ENCODE data around the gene CHMP1A.
A peak's percentile ranks its signal among the peaks of the same experiment; 100 is the strongest.
"Not testable (repeated sequence)": the region's sequence is repeated elsewhere in the genome, so short reads cannot be mapped to it uniquely, and the experiment has no call there.

The CHMP1A gene

DNA sequence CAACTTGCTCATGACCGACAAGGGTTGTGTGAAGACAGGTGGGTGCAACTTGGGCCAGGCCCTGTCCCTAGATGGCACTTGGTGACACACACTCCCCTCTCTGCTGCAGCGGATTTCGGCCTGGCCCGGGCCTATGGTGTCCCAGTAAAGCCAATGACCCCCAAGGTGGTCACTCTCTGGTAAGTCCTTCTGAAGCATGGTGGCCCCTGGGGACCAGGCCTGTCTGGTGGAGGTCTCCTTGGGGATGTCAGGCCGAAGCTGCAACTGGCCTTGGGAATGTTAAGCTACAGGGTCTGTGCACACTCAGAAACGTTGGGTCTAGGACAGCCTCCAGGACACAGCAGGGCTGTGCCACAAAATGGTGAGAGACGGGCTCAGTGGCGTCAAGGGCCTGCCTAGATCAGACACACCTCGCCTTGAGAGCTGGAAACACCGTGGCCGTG, 35.8 kb upstream of the CHMP1A start:
- no peak for DNase-seq (ENCODE audit: low read depth in 4 of 4, low spot score in 1 of 4)

DNA sequence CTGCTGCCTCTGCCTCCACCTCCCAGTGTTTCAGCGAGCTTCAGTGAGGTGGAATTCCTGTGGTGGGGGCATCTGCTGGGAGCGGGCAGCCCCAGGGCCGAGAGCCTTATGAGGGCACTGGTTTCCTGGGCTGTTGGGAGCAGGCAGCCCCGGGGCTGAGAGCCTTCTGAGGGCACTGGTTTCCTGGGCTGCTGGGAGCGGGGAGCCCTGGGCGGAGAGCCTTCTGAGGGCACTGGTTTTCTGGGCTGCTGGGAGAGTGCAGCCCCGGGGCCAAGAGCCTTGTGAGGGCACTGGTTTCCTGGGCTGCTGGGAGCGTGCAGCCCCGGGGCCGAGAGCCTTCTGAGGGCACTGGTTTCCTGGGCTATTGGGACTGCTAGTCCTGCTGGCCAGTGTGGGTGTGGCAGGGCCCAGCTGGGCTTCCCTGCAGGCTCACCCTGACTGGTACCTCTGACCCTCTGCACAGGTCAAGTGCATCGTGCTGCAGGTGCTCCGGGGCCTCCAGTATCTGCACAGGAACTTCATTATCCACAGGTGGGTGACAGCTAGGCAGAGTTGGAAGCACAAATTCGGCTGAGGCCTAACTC, 34.6 kb upstream of the CHMP1A start:
- DNase-seq (ENCODE audit: low read depth in 4 of 4, low spot score in 1 of 4) = no peak

DNA sequence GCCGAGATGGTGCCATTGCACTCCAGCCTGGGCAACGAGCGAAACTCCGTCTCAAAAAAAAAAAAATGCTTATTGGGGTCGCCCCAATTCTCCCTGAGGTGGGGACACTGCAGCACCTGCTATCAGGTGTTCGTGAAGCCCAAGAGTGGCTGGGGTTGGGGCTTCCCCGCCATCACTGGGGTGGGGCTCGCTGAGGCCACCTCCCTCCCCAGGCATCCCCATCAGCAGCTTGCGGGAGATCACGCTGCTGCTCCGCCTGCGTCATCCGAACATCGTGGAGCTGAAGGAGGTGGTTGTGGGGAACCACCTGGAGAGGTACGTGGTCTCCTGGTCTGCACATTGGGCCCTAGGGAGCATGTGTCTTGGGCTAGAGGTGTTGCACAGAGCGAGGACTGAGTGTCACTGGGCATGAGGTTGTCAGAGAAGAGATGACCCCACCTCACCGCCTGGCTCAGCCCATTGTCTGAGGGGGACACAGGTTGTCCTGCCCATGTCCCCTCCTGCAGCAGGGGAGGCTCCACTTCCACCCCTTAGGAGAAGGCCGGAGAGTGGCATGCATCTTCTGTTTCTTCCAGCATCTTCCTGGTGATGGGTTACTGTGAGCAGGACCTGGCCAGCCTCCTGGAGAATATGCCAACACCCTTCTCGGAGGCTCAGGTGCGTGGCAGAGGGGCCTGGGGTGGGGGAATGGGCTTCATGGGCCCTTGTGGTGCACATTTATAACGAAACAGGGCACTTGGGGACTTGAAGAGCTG, 33.9 kb upstream of the CHMP1A start:
- no peak for DNase-seq (ENCODE audit: low read depth in 4 of 4, low spot score in 1 of 4)

DNA sequence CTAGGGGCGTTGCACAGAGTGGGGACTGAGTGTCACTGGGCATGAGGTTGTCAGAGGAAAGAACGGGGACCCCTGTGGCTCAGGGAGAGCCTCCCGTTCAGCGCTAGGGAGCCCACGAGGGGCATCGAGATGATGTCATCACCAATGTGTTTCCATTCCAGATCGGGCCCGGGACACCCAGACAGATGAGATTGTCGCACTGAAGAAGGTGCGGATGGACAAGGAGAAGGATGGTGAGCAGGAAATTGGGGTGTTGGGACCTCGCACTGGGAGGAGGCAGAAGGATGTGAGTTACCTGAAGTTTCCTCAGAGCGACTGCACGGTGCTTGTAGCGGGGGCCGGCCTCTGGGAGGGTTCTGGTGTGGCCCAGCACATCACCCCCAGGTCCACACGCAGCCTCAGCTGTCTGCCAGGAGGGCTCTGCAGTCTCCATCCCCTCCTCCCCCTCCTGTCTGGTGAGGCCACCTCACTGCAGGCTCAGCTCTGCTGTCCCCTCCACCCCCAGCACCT, 32.9 kb upstream of the CHMP1A start:
- DNase-seq (ENCODE audit: low read depth in 4 of 4, low spot score in 1 of 4) = no peak

DNA sequence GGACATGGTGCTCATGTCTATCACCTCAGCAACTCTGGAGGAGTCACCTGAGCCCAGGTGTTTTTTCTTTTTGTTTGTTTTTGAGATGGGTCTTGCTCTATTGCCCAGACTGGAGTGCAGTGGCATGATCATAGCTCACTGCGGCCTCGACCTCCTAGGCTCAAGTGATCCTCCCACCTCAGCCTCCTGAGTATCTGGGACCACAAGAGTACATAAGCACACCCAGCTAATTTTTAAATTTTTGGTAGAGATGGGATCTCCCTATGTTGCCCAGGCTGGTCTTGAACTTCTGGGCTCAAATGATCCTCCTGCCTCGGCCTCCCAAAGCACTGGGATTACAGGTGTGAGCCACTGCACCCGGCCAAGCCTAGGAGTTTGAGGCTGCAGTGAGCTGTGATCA, 32.1 kb upstream of the CHMP1A start:
- DNase-seq (ENCODE audit: low read depth in 4 of 4, low spot score in 1 of 4) = not testable (repeated sequence)

DNA sequence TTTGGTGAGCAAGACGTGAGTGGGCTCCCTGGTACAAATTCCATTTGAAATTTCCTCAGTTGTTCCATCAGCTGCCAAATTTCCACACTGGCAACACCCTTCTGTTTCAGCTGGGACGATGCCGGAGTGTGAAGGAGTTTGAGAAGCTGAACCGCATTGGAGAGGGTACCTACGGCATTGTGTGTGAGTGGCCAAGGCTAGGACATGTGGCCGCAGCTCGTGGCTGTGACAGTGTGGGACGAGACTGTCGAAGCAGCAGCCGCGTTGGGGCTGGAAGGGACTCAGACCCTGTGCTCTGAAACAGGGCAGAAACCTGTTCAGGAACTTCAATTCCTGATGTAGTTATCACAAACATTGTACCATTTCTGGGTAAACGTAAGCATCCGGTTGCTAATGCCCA, 31.6 kb upstream of the CHMP1A start:
- DNase-seq (ENCODE audit: low read depth in 4 of 4, low spot score in 1 of 4) = no peak

DNA sequence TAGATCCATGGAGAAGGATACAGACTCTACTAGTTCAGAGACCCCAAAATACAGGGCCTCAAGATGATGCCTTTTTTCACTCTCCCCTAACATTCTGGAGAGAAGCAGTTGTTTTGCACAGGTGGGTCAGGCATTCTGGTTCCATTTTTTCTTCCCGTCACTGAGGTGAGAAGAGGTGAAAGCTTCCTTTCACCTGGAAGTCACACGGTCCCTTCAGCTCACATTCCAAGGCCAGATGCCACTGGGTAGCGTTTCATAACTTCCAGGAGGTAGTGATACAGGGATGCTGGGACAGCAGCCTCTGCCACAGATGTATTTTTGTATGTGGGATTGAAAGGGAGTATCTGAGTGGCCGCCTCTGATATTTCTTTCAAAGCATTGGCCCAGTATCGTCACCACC, 30.9 kb upstream of the CHMP1A start:
- no peak for DNase-seq (ENCODE audit: low read depth in 4 of 4, low spot score in 1 of 4)

DNA sequence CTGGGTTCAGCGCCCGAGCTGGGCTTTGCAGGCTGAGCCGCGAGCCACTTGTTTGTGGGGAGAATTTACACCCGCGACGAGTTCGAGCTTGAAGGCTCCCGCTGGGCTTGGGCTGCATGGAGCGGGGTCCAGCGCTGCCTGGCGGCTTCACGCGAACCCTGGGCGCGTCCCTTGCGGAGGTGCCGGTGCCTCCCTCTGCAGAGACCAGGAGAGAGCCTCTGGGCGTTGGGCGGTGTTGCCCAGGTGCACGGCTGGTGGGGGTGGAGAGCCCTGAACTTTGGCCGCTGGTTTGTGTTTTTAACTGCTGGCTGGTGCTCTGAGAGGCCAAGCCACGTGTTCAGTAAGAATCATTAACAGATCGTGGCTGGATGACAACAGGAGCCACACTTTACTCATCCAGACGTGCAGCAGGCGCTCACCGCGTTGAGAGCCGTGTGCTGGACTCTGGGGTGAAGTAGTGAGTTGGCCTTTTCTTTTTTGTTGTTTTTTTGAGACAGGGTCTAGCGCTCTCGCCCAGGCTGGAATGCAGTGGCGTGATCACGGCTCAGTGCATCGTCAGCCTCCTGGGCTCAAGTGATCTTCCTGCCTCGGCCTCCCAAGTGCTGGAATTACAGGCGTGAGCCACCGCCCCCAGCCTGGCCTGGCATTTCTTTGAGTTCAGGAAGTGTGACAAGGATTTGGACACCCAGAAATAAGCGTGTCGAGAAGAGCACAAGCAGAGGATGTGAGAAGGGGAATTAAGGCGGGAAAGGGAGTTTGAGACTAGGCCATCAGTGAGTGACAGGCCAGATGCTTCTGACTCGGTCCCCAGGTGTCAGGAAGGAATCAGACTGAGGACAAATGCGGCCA, 29.8 kb upstream of the CHMP1A start:
- DNase-seq (ENCODE audit: low read depth in 4 of 4, low spot score in 1 of 4) = no peak

DNA sequence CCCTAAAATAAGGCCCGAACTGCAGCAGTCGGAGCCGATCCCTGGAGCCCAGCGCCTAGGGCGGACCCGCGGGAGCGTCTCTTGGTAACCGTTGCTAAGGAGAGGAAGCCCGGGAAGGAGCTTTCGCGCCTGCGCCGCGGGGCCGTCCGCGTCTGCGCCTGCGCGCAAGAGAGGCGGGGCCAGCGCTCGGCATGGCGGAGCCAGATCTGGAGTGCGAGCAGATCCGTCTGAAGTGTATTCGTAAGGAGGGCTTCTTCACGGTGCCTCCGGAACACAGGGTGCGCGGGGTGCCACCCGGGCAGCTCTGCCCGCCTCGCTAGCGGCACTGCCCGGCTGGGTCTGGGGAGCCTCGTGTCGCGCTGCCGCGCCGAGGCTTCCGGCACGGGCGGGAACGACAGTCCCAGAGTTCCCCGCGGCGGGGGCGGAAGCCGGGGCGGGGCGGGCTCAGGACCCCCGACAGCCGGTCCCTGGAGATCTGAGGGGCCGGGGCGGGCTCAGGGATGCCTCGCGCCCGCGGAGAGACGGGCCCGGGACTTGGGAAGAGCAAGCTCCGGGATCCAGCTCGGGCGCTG, 29.1 kb upstream of the CHMP1A start, which contains the start of gene CDK10:
CDK10 (plus strand) TSS at position 170 of the 572 bp plus-strand sequence; CDS start at position 192, 22 bp downstream.
- peak; percentile 53 to 84 (median 80) for DNase-seq (ENCODE audit: low read depth in 4 of 4, low spot score in 1 of 4)

DNA sequence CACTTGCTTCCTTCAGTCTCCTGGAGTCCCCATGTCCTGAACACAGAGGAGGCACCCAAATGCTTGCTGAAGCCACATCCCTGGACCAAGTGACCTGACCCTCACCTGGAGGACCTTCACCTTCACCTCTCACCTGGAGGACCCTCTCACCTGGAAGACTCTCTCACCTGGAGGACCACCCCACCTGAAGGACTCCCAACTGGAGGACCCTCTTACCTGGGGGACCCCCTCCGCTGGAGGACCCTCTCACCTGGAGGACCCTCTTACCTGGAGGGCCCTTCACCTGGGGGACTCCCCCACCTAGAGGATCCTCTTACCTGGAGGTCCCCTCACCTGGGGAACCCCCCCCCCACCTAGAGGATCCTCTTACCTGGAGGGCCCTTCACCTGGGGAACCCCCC, 28.4 kb upstream of the CHMP1A start:
- no peak for DNase-seq (ENCODE audit: low read depth in 4 of 4, low spot score in 1 of 4)

DNA sequence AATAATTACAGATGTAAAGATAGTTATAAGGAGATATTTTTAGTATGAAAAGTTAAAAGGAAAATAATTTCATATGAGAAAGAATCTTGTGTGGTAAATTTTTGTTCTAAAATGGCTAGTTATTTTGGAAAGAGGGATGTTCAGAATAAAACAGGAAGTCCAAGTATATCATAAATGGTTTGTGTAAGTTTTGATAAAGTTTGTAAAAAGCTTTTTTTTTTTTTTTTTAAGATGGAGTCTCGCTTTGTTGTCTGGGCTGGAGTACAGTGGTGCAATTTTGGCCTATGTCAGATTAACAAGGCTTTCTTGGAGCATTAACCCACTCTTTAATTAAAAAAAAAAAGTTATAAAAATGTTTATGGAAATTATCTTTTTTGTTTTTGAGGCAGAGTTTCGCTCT, 20.8 kb upstream of the CHMP1A start:
- no peak for DNase-seq (ENCODE audit: low read depth in 4 of 4, low spot score in 1 of 4)

DNA sequence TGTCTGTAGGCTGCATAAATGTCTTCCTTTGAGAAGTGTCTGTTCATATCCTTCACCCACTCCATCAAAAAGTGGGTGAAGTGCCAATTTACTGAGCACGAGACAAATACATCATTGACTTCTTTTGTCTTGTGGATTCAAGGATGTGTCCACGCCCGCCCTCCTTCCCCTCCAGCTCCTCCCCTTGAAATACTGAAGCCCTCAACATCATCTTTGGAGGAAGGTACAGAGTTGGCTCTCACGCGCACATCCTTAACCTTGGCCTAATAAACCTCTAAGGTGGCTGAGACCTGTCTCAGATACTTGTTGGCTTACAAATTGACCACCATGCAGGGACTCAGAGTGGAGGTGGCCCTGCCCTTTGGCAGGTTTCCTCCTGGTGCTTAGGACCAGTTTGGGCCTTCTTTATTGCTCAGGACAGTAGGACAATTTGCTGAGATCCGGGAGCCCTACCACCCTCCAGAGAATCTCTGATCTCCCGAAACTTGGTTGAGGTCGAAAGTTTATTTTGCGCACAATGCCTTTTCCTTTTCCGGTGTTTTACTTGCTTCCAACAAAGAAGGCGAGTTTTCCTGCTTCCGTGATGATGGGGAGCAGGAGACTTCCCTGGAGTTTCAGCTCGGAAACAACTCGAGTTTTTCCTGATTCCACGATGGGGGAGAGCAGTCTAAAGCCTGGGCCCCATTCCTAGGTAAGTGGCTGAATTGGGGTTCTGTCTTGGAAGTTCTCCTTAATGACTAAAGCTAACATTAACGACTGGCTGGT, 14.9 kb upstream of the CHMP1A start:
- DNase-seq (ENCODE audit: low read depth in 4 of 4, low spot score in 1 of 4) = no peak

DNA sequence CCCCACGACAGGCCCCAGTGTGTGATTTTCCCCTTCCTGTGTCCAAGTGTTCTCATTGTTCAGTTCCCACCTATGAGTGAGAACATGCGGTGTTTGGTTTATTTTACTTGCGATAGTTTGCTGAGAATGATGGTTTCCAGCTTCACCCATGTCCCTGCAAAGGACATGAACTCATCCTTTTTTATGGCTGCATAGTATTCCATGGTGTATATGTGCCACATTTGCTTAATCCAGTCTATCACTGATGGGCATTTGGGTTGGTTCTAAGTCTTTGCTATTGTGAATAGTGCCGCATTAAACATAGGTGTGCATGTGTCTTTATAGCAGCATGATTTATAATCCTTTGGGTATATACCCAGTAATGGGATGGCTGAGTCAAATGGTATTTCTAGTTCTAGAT, 14.1 kb upstream of the CHMP1A start:
- DNase-seq (ENCODE audit: low read depth in 4 of 4, low spot score in 1 of 4) = not testable (repeated sequence)

DNA sequence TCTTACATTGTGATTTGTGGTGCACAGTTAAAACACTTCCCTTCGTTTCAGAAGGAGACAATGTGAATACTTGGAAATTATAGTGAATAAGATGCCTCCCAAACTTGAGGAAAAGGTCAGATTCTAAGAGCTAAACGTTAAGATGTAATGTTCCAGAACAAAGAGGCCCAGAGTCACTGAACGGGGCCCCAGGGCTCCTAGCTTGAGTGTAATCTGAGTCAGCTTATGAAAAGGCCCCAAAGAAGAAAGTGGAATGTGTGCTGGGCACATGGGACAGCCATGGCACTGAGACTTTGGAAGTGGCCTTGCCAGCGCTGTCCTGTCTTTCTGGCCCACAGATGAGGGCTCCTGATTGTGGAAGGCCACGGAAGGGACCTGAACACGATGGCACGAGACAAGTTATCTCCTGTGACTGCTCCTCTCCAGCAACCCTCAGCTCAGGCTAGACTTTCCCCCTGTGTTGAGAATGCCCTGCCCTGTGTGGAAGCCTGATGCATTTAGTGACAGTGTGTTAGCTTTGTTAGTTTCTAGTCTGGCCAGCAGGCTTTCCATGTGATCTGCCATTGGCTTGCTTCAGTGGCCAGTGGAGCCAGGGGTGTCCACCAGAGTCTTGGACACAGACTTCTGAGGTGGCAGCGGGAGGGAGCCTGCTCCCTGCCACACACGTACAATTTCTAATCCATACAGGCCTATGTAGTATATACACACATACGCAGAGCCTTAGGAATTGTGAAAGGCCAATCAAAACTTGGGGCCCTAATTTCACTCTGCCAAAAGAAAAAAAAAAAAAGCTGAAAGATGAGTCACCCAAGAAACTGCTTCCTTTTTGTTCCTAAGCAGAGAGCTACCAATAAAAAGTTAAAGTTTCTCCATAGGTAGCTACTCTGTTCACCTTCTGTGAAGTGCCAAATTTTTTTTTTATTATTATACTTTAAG, 13.3 kb upstream of the CHMP1A start:
- DNase-seq (ENCODE audit: low read depth in 4 of 4, low spot score in 1 of 4) = no peak

DNA sequence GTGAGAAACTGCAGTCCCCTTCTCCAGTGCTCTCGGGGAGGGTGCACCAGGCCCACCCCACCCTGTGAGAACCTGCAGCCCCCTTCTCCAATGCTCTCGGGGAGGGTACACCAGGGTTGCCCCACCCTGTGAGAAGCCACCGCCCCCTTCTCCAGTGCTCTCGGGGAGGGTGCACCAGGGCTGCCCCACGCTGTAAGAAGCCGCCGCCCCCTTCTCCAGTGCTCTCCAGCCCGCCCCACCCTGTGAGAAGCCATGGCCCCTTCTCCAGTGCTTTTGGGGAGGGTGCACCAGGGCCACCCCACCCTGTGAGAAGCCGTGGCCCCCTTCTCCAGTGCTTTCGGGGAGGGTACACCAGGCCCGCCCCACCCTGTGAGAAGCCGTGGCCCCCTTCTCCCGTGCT, 12.2 kb upstream of the CHMP1A start:
- no peak for DNase-seq (ENCODE audit: low read depth in 4 of 4, low spot score in 1 of 4)

DNA sequence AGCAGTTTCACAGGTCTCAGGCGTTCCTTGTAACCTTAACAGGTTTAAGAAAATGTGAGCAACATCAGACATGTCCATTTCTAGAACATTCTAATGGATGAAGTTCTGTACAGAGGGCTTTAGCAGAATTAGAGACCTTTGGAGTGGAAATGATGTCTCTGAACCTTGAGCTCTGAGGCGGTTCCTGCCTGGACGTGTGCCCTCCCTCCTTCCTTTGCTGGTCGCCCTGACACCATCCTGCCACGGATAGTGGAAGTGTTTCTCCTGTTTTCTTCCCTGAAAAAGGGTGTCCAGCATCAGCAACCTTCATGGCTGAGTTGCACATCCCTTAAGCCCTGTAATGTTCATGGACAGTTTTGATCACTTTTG, 11.3 kb upstream of the CHMP1A start:
- no peak for DNase-seq (ENCODE audit: low read depth in 4 of 4, low spot score in 1 of 4)

DNA sequence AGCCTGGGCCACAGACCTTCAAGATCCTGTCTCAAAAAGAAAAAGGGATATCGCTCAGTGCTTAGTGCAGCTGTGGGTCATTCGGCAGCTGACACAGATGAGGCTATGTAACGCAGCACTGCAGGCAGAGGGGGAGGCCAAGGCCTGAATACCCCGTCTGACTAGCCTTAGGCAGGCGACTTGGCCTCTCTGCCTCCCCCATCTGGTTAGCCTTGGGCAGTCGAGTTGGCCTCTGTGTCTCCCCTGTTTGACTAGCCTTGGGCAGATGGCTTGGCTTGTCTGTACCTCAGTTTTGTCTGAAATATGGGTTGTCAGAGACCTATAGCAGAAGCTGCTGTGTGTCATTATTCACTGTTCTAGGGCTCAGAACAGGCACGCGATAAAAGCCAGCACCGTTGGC, 10.1 kb upstream of the CHMP1A start:
- no peak for DNase-seq (ENCODE audit: low read depth in 4 of 4, low spot score in 1 of 4)

DNA sequence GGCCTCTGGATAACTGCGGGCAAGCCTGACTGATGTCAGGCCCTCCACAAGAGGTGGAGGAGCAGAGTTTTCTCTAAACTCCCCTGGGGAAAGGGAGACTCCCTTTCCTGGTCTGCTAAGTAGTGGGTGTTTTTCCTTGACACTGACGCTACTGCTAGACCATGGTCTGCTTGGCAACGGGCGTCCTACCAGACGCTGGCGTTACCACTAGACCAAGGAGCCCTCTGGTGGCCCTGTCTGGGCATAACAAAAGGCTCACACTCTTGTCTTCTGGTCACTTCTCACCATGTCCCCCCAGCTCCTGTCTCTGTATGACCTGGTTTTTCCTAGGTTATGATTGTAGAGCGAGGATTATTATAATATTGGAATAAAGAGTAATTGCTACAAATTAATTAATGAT, 9.5 kb upstream of the CHMP1A start:
- DNase-seq (ENCODE audit: low read depth in 4 of 4, low spot score in 1 of 4) = not testable (repeated sequence)

DNA sequence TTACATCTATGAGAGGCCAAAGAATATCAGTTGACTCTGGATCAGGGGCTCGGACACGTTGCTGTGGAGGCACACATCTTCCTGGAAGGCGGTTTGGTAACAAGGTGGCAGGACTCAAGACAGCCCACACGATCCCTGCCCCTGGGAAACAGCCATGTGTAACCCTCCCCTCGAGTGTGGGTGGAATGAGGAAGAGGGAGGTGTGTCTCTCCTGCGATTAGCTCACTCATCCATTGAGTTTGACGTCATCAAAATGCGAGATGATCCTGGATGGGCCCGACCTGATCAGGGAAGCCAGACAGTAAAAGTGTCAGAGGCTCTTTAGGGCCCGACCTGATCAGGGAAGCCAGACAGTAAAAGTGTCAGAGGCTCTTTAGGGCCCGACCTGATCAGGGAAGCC, 6.7 kb upstream of the CHMP1A start:
- not testable (repeated sequence) for DNase-seq (ENCODE audit: low read depth in 4 of 4, low spot score in 1 of 4)

DNA sequence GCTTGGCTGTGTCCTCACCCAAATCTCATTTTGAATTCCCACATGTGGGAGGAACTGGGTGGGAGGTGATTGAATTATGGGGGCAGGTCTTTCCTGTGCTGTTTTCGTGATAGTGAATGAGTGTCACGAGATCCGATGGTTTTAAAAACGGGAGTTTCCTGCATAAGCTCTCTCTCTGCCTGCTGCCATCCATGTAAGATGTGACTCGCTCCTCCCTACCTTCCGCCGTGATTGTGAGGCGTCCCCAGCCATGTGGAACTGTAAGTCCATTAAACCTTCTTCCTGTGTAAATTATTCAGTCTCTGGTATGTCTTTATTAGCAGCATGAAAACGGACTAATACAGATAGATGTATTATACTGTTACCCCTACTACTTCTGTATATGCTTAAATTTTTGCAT, 3.7 kb upstream of the CHMP1A start:
- no peak for DNase-seq (ENCODE audit: low read depth in 4 of 4, low spot score in 1 of 4)
